Measurements from ENCODE around the gene FKBP11. TPM values are rescaled to one million over a fixed set of nuclear protein-coding genes. Genes with fewer than 3 reads are reported as not detected.

FKBP11 gene
- total and polyA plus RNA-seq, 2 donors (not counting 3 experiments of a cell fraction or from before 2014, with no cell fraction given) = 74.2 to 81.2 TPM

DNA sequence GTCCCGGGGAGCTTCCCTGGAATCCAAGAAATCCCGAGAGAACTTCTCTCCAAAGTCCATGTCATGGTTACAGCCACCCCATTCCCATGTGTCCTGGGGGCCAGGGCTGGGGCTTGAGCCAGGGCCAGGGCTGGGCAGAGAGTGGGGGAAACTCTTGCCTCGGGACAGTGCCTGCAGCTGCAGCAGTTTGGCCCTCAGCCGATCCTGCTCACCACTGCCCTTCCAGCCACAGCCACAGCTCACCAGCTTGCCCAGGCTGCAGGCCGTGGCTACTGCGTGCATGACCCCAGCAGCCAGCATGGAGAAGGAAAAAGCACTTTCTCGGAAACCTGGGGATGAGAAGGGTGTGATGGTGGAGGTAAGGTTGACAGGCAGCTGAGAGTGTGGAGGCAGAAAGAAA is 42.7 kb upstream of the FKBP11 start:
- intact Hi-C loops (cut with micrococcal nuclease) (no loop called here), dilution Hi-C loops (cut with MboI; ENCODE audit: extremely low pct_ligation_motif_present, low sequenced_read_pairs) (no loop called here)
- TF ChIP-seq EZH2 (IDR thresholded peaks at IDR 0.05; ENCODE audit: borderline replicate concordance, low read depth, low read length, severe bottlenecking) (no peak), JUN (IDR thresholded peaks at IDR 0.05; ENCODE audit: borderline replicate concordance, insufficient read depth, insufficient read length, low read depth) (no peak), POLR2A (IDR thresholded peaks at IDR 0.05; ENCODE audit: low read depth, low read length) (no peak), MYC (IDR thresholded peaks at IDR 0.05; ENCODE audit: low read depth, low read length) (no peak), MAX (IDR thresholded peaks at IDR 0.05; ENCODE audit: insufficient read depth, insufficient read length) (no peak), GATA2 (IDR thresholded peaks at IDR 0.05; ENCODE audit: insufficient read depth, insufficient read length, low read depth, low read length) (no peak), POLR2AphosphoS5 (IDR thresholded peaks at IDR 0.05; ENCODE audit: insufficient read depth, low read depth, low read length) (no peak), FOS (IDR thresholded peaks at IDR 0.05; ENCODE audit: borderline replicate concordance, insufficient read depth, low read length) (no peak)
- TF ChIP-seq, protein P1, sequence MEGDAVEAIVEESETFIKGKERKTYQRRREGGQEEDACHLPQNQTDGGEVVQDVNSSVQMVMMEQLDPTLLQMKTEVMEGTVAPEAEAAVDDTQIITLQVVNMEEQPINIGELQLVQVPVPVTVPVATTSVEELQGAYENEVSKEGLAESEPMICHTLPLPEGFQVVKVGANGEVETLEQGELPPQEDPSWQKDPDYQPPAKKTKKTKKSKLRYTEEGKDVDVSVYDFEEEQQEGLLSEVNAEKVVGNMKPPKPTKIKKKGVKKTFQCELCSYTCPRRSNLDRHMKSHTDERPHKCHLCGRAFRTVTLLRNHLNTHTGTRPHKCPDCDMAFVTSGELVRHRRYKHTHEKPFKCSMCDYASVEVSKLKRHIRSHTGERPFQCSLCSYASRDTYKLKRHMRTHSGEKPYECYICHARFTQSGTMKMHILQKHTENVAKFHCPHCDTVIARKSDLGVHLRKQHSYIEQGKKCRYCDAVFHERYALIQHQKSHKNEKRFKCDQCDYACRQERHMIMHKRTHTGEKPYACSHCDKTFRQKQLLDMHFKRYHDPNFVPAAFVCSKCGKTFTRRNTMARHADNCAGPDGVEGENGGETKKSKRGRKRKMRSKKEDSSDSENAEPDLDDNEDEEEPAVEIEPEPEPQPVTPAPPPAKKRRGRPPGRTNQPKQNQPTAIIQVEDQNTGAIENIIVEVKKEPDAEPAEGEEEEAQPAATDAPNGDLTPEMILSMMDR (IDR thresholded peaks at IDR 0.05; ENCODE audit: extremely low read depth in 1 of 2, insufficient read depth in 1 of 2, low read depth in 1 of 2, low read length in 2 of 2) = no peak
- Histone ChIP-seq H3K9me3 (replicated peaks; ENCODE audit: control insufficient read depth, insufficient read depth, low read length) (no peaks in the 10 kb centered on the region), H3K36me3 (ENCODE audit: control insufficient read depth in 2 of 2, extremely low read depth in 1 of 2, insufficient read depth in 2 of 2, low read length in 2 of 2) (no peaks in the 10 kb centered on the region), H4K20me1 (replicated peaks; ENCODE audit: control insufficient read depth, extremely low read depth, insufficient read depth, low read length) (no peaks in the 10 kb centered on the region), H3K4me3 (replicated peaks in 1 of 3; ENCODE audit: insufficient read depth in 1 of 3, low read depth in 1 of 3, low read length in 3 of 3) (no peak overlapping the region), H3K4me1 (ENCODE audit: control insufficient read depth, extremely low read depth, insufficient read depth, low read length) (no peaks in the 10 kb centered on the region), H3K9ac (replicated peaks; ENCODE audit: extremely low read depth, insufficient read depth, low read length) (no peak overlapping the region), H3K27me3 (ENCODE audit: control insufficient read depth in 2 of 2, insufficient read depth in 2 of 2, low read length in 2 of 2) (peaks cover 48 to 49% of the 10 kb centered on the region in 2 experiments), H3K9me1 (replicated peaks; ENCODE audit: control insufficient read depth, extremely low read depth, insufficient read depth, low read length) (no peaks in the 10 kb centered on the region), H3K4me2 (ENCODE audit: insufficient read depth, low read length) (no peak overlapping the region), H3K27ac (ENCODE audit: insufficient read depth, low read depth, low read length) (no peak overlapping the region), H2AFZ (ENCODE audit: low read depth, low read length) (no peak overlapping the region), H3K79me2 (ENCODE audit: control insufficient read depth, insufficient read depth, low read length) (no peaks in the 10 kb centered on the region)
- DNase-seq (ENCODE audit: low read depth, low spot score) (no peak), FAIRE-seq (no peak)
- ChIA-PET CTCF (interaction anchor here (1.3 to 7.3 kb wide), 6 partner anchors 9 to 115 kb away, joined by 4 to 64 read pairs (median 22); partner anchors contain the start of gene WNT1), POLR2A (no interaction called here)
- BruUV-seq (replicated peaks) = no TSS peak
